Hematopoietic multipotent progenitor cell treated with erythropoietin and hydrocortisone succinate and interleukin-3 and kit ligand, for 8 days (in vitro differentiated cells): ENCODE data around the gene TSPAN9.

Experiments
- DNase-seq: peaks from one replicate; pipeline ENCODE4 v3.0.0-alpha.2; 2015

TSPAN9 gene

DNA sequence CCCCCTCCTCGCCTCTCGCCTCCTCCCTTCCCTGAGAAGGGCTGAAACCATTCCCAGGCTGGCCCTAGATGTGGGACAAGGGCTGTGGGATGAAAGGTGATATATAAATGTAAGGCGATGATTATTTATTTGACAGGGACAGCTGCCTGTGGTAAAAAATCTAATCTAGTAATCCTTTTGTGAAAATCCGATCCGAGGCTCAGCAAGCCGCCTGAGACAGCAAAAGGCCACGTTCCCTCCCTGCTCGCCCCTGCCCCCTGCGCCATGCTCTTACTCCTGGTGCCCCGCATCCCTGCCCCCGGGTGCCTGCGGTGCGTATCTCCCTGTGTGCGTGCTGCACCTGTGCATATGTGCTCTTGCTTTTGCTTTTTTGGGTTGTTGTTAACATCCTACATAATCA is 65.2 kb downstream of the TSPAN9 start:
- DNase-seq: no peak

GRCh38 chr12:3144495-3144894 is 67.3 kb downstream of the TSPAN9 start:
- DNase-seq: no peak

- DNase-seq: no peak
Measured at GRCh38 chr12:3145033-3145432, 67.9 kb downstream of the TSPAN9 start.

GRCh38 chr12:3145546-3146310 is 68.5 kb downstream of the TSPAN9 start:
- DNase-seq: no peak

DNA sequence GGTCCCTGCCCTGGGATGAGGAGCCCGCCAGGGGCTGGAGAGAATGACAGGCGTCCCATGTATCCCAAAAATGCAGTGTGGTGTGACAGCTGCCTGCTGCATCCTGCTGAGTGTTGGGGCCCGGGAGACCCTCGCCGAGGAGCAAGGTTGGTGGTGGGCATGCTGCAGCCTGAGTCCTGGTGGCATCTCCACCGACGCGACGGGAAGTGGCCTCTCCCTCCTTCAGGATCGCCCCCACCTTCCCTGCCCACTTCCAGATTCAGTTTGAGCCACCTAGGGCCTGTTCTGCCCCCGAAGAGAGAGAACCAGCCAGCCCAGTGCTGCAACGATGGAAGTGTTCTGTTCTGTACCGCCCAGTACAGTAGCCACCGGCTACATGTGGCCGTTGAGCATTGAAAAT is 70.1 kb downstream of the TSPAN9 start:
- DNase-seq: no peak

GRCh38 chr12:3148366-3149000 is 71.3 kb downstream of the TSPAN9 start:
- no peak for DNase-seq

GRCh38 chr12:3149515-3150307 is 72.5 kb downstream of the TSPAN9 start:
- DNase-seq: no peak

DNA sequence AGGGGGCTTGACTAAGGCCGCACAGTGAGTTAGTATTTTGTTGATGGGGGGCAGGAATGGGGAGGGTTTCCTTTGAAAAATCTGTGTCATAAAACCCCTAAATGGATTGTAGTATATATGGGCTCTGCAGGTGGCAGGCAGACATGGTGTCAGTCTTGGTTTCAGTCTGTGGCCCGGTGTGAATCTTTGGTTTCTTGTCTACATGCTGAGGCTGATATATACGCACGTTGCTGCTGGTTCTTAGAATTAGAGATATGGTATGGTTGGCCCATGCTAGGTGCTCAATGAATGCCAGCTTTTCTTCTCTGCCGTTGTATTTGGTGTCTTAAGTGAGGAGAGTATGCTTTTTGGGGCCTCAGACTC is 73.1 kb downstream of the TSPAN9 start:
- no peak for DNase-seq

DNA sequence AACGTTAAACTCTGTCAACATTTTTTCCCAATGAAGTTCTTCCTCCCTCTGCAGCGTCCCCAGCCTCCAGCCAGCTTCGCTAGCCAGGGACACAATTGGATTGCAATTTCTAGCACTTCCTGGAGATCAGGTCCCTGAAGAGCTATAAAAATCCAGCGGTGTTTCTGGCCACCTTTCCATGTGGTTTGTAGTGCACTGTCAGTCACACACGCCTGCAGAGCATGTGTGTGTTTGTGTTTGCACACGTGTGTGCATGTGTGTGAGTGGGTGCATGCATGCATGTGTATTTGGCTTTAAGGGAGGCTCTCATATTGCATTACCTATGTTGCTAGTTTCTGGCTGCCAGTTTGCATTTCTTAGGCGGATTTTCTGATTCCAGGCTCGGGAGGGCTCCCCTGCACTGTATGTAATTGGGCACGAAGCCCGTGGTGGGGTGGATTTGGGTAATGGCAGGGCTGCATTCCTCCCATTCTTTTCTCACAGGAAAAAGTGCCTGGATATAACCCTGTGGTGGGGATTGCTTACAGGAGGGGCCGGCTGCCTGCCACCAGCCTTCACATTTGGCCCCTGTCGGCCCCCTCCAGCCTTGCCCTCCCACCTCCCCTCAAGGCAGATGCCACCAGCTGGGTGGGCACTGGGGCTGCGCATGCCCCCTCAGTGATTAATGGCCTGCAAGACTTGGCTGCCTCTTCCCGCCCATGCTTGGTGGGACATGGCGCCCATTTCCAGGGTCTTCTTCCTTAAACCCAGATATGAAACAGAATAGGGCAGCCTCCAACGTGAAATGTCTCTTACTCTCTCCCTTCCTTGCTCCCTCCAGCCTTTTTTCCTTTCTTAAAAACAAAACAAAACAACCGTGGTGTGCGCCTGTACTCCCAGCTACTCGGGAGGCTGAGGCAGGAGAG is 74.0 kb downstream of the TSPAN9 start:
- DNase-seq: no peak

GRCh38 chr12:3152011-3152511 is 74.9 kb downstream of the TSPAN9 start:
- DNase-seq: no peak

DNA sequence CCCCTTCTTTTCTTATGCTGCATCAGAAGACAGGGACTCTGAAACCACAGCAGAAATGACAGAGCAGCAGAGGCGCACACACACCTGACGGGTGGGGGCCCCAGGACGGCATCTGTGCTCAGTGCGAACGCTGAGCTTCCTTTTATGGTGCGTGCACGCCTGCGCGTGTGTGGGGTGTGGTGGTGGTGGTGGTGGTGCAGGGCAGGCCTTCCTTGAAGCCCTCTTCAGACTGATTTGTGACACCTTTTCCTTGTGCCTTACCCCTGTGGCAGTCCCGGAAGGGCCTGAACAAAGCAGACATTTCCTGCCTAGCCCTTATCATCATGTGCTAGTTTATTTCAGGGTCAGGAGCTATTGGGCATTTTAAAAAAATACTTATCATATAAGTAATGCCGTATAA is 75.7 kb downstream of the TSPAN9 start:
- no peak for DNase-seq

DNA sequence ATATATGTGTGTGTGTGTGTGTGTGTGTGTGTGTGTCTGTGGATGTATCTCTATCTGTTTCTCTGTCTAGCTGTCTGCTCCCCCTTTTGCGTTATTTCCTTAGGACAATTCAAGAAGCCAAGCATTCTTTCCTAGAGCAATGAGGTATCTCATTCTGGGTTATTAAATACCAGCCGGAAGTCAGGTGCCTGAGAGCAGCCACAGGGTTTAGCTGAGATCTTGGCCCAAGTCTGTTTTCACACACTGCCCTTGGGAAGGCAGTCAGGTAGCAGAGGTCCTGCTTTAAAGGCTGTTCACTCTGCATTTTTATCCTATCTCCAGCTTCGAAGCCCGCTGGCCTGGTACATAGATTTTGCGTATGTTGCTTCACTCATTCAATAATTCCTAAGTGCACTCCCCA is 76.8 kb downstream of the TSPAN9 start:
- no peak for DNase-seq

DNA sequence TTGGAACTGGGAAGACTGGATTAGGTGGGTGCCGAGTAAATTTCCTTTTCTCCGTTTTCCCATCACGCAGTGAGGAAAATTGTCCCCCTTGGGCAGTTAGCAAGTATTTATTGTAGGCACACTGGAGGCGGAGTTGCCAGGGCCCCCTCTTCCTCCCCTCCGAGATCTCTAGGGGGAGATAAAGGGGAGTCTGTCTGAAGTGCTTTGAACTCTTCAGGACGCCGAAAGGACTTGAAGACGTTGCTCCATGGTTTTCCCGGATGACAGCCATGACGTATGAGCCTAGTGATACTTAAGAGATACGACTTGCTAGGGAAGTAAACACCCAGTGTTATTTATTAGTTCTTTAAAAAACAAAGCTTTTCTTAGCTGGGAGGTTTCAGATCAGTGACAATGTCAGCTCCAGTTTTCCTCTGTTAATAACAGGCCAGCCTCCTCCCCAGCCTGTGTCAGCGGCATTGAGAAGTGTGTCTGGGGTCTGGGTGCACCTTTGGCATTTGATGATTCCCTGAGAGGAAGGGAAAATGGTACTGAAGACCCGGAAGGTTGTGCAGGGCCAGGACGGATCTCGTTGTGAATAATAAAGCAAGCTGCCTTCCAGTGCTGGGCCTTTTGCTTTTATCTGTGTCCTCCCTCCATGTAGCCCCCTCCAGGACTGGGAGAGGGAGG is 78.7 kb downstream of the TSPAN9 start:
- DNase-seq: no peak

GRCh38 chr12:3157581-3158323 is 80.6 kb downstream of the TSPAN9 start:
- DNase-seq: no peak

DNA sequence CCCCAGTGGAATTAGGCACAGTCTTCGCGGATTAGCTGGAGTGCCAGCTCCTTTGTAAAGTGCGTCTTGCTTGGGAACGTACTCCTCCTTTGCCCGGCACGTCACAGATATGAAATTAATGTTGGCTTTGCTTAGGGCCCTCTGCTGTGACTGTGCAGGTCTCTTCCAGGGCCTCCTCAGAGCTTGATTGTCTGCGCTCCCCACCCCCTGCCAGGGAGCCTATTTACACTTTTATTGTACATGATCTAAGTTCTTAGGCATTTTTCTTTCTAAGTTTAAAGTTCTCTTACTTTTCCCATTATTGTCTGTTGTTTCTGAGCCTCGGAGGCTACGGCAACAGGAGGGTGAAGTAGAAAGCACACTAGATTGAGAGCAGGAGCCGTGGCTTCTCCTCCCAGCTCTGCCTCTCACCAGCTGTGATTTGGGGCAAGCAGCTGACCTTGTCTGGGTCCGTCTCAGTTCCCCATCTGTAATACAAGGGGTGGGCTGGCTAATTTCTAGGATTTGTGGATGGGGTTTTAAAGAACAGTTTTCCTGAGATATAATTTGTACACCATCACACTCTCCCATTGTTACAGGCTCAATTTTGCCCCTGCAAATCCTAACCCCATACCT is 81.8 kb downstream of the TSPAN9 start:
- no peak for DNase-seq

DNA sequence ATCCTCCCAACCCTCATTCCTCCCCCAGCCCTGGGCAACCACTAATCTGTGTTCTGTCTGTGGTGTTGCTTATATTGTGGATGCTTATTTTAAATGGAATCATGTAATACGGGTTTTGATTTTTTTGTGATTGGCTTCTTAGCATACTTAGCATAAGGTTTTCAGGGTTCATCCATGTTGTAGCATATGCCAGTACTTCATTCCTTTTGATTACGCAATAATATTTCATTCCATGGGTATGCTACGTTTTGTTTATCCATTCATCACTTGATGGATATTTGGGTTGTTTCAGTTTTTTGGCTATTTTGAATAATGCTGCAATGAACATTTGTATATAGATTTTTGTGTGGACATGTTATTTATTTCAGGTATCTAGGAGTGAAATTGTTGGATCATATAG is 82.9 kb downstream of the TSPAN9 start:
- DNase-seq: no peak

DNA sequence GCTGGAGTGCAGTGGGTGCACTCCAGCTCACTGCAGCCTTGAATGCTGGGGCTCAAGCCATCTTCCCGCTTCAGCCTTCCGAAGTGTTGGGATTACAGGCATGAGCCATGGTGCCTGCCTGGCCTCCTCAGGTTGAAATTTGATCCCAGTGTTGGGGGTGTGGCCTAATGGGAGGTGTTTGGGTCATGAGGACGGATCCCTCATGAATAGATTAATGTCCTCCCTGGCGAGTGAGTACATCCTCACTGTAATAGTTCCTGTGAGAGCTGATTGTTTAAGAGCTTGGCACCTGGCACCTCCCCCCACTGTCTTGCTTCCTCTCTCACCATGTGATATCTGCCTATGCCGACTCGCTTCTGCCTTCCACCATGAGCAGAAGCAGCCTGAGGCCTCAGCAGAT is 84.7 kb downstream of the TSPAN9 start:
- DNase-seq: no peak

GRCh38 chr12:3164454-3165077 is 87.4 kb downstream of the TSPAN9 start:
- DNase-seq: no peak

DNA sequence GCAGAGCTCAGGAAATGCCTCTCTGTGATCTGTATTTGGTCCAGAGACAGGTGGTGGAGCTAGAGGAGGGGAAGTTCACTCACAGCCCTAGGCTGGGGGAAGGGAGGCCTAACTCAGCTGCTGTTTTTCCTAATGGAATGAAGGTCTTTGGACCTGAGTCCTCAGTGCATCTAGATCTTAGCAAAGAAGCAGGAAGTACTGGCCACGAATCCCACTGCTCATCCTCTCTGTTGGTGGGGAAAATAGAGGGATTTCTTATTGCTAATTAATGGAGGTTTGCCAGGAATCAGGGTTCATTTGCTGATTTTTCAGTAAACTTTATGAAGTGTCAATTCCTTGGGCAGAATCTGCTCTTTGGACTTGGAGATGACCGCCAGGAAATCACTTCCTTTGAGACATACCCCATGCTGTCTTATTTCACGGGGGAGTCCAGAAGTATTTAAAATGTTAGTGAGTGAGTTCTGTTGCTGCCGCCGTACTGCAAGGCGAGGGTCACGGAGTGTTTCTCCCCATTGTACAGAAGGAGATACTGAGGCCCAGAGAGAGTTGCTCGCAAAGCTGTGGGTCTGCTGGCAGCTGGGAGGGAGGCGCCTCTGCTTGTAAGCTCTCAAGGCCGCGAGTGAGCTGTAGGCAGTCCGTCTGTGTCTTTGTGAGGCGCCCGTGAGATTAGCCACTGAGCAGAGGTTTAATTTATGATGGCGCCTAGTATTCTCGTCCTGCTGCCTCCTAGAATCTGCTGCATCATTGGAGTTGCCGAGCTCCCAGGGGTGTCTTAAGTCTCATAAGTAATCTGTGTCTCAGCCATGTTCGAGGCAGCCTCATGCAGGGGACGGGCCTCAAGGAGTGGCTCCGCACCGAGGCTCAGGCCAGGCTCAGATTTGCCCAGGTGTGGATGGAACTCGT is 88.2 kb downstream of the TSPAN9 start:
- no peak for DNase-seq
